Muscle of arm (tissue), 14 donors: ENCODE results near the gene MYLK2. TPM values are rescaled to one million over a fixed set of nuclear protein-coding genes. Genes with fewer than 3 reads are reported as not detected.

Experiments used
- DNase-seq: peaks from one replicate; pipeline ENCODE4 v3.0.0-alpha.2; 2013
- long read RNA-seq, 11 donors: transcript quantifications; one replicate each; lab custom pipeline, GENCODE V29; 2026
- polyA plus RNA-seq, 12 donors: library from polyadenylated mRNA; unstranded; fragments of 120-200 nt; gene quantifications; one replicate each; pipeline ENCODE4 v1.2.1, GENCODE V29; 2013; ENCODE audit not compliant: insufficient read length in 12 of 12

MYLK2 gene
- 10 to 100 TPM in 11 of 12 donors, not detected in 1; 14.1 to 79.5 (median 48.4) TPM for polyA plus RNA-seq
- long read RNA-seq, donor 1 = 0 reads
- long read RNA-seq, donor 2, transcript MYLK2-201 (13 exons, 2,787 nt) = major isoform, 6 of 19 reads
- long read RNA-seq, donor 2, partial matches to known transcripts = 10 of 19 reads
- long read RNA-seq, donor 2, other reads (novel, unspliced or antisense) = 0 of 19 reads
- long read RNA-seq, donor 3, transcript MYLK2-201 (13 exons, 2,787 nt) = major isoform, 5 of 10 reads
- long read RNA-seq, donor 3, partial matches to known transcripts = 0 of 10 reads
- long read RNA-seq, donor 3, other reads (novel, unspliced or antisense) = 0 of 10 reads
- long read RNA-seq, donor 4, partial matches to known transcripts = 0 of 4 reads
- long read RNA-seq, donor 4, other reads (novel, unspliced or antisense) = 0 of 4 reads
- long read RNA-seq, donor 5, transcript MYLK2-201 (13 exons, 2,787 nt) = major isoform, 11 of 34 reads
- long read RNA-seq, donor 5, partial matches to known transcripts = 20 of 34 reads
- long read RNA-seq, donor 5, other reads (novel, unspliced or antisense) = 0 of 34 reads
- long read RNA-seq, donor 6, partial matches to known transcripts = 5 of 10 reads
- long read RNA-seq, donor 6, other reads (novel, unspliced or antisense) = 0 of 10 reads
- long read RNA-seq, donor 7, partial matches to known transcripts = 0 of 3 reads
- long read RNA-seq, donor 7, other reads (novel, unspliced or antisense) = 0 of 3 reads
- long read RNA-seq, donor 8, transcript MYLK2-201 (13 exons, 2,787 nt) = major isoform, 7 of 26 reads
- long read RNA-seq, donor 8, partial matches to known transcripts = 14 of 26 reads
- long read RNA-seq, donor 8, other reads (novel, unspliced or antisense) = 0 of 26 reads
- long read RNA-seq, donor 9, partial matches to known transcripts = 9 of 10 reads
- long read RNA-seq, donor 9, other reads (novel, unspliced or antisense) = 0 of 10 reads
- long read RNA-seq, donor 10, transcript MYLK2-201 (13 exons, 2,787 nt) = major isoform, 8 of 13 reads
- long read RNA-seq, donor 10, partial matches to known transcripts = 0 of 13 reads
- long read RNA-seq, donor 10, other reads (novel, unspliced or antisense) = 0 of 13 reads
- long read RNA-seq, donor 11, partial matches to known transcripts = 9 of 12 reads
- long read RNA-seq, donor 11, other reads (novel, unspliced or antisense) = 0 of 12 reads

GRCh38 chr20:31819083-31819784 lies at the start of gene MYLK2:
MYLK2 (plus strand) TSS chr20:31819356; CDS start chr20:31819581, 225 bp downstream.
- DNase-seq = no peak

DNA sequence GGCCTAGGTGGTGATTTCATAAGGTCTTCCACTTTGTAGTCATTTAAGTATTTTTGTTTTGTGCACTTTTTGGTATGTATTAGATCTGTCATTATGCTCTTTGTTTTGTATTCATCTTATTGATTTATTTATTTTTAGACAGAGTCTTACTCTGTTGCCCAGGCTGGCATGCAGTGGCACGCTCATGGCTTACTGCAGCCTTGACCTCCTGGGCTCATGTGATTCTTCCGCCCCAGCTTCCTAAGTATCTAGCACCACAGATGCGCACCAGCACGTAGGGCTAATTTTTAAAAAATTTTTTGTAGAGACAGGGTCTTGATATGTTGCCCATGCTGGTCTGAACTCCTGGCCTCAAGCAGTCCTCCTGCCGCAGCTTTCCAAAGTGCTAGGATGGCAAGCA lies 49.5 kb upstream of the MYLK2 start:
- DNase-seq = no peak

DNA sequence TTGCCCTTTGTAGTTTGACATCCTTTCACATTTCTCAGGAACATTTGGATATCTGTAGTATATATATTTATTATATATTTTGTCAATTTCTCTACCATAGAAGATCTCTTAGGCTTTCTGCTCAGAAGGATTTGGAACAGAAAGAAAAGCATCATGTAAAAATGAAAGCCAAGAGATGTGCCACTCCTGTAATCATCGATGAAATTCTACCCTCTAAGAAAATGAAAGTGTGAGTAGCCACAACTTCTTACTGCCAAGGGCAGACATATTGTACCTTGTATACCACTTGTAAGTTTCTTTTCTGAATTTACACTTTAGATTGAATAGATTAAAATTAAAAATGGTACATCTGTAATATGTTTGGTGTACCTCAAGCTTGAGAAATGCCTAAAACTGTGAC lies 48.9 kb upstream of the MYLK2 start:
- no peak for DNase-seq

DNA sequence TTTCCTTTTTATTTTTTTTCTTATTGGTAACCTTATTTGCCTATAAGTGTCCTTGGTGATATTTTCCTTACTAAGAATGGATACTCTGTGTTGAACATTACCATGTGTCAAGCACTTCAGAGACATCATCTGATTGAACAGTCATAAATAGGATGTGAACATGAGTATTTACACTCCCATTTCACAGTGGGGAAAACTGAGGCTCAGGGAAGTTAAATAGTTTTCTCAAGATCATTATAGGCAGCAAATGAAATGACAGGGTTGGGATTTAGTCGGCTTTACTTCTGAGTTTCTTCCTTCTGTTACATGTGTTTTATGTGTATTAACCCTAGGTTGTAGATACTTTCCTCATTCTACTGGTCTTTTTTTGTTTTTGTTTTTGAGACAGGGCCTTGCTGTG lies 44.7 kb upstream of the MYLK2 start:
- DNase-seq = no peak

DNA sequence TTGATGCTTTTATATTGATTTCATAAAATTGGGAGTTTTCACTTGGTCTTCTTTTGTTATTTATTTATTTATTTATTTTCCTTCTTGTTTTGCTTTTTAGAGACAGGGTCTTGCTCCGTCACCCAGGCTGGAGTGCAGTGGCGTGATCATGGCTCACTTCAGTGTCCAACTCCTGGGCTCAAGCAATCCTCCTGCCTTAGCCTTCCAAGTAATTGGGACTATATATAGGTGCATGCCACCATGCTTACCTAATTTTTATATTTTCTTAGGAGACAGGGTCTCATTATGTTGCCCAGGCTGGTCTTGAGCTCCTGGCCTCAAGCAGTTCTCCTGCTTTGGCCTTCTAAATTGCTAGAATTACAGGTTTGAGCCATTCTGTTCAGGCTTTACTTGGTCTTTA lies 38.3 kb upstream of the MYLK2 start:
- no peak for DNase-seq

GRCh38 chr20:31781945-31782344 lies 37.2 kb upstream of the MYLK2 start:
- DNase-seq = no peak

- no peak for DNase-seq
Measured at GRCh38 chr20:31784354-31785044, 34.7 kb upstream of the MYLK2 start.

- no peak for DNase-seq
Measured at GRCh38 chr20:31785089-31785488, 34.1 kb upstream of the MYLK2 start.

DNA sequence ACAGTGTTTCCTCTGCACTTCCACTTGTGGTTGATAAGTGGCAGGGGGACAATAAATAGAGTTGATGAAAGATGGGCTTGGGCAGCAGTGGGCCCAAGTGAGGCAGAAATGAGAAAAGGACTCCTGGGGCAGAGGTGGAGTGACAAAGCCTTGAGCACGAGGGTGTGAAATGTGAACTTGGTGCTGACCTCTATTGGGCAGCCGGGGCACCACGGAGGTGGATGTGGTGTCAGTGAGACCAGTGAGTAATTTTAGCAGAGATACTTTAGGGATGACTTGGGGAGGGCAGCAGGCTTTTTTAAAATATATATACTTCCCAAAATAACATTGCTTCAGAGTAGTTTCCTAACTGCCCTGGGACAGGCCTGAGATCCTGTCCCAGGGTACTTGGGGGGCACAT lies 30.6 kb upstream of the MYLK2 start:
- DNase-seq = no peak

DNA sequence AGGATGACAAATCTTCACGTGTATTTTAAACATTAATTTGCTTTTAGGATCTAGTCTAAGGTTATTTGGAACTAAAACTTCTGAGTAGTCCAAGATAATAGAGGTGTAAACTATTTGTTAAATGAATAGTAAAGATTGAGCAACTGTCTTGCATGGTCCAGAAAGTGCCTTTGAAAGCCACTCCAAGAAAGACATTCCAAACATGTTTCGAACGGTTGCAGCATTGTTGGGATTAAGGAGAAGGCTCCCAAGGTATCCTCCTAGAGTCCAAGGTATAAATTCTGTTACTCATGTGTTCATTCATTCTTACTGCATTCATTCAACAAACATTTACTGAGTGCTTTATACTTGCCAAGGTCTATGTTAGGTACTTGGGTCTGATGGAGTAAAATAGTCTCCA lies 28.8 kb upstream of the MYLK2 start:
- DNase-seq = no peak

GRCh38 chr20:31797364-31797763 lies 21.8 kb upstream of the MYLK2 start:
- DNase-seq = no peak

- DNase-seq = no peak
Measured at GRCh38 chr20:31801508-31801907, 17.6 kb upstream of the MYLK2 start.

GRCh38 chr20:31803552-31804291 lies 15.4 kb upstream of the MYLK2 start:
- no peak for DNase-seq

- no peak for DNase-seq
Measured at GRCh38 chr20:31806564-31807355, 12.4 kb upstream of the MYLK2 start.

- DNase-seq = no peak
Measured at GRCh38 chr20:31808481-31808880, 10.7 kb upstream of the MYLK2 start.

- DNase-seq = no peak
Measured at GRCh38 chr20:31809661-31810060, 9.5 kb upstream of the MYLK2 start.

- no peak for DNase-seq
Measured at GRCh38 chr20:31811198-31811597, 8.0 kb upstream of the MYLK2 start.

DNA sequence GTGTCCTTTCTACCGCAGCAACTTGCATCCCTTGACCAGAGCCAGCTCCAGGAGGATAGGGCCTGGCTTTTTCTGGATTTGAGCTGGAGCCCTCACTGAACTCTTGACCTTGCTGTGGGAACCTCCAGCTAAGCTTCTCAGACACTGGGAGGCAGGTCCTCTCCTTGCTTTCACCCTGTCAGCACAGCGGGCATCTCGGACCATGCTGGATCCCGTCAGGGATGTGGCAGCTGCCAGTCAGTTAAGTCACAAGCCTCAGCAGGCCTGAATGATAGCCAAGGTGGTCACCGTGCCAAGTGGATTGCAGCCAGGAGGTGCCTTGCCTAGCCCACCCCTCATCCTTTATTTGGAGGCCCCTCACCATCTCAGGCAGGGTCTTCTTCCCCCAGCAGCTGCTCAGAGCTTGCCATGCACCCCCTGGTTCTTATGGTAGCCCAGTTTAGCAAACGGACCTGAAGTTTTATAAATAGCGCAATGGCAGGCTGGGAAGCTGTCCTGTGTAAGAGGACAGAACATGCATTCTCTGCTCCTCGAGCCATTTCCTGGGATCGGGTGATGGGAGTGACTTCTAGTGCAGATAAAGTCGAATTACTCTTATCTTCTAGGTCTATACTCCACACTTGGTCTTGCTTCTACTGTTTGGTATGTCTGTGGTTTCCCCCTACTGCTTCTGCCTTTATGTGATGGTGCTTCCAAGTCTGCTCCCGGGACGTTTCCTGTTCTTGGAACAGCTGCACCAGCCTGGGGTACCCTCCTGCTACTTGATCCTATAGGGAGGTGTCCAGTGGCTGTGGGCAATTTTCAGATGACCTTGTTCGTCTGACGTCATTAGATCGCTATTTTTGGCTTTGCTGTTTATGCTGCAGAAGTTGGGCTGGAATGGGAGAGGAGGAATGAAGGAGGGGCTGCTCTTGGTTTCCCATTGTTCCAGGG lies 7.1 kb upstream of the MYLK2 start:
- DNase-seq = peak; percentile 31
